Type B pancreatic cell (in vitro differentiated cells): Measurements from ENCODE around the gene CISD3. TPM values are rescaled to one million over a fixed set of nuclear protein-coding genes. Genes with fewer than 3 reads are reported as not detected.

Source experiments
- DNase-seq: peaks from one replicate; pipeline ENCODE4 v3.0.0; 2021; ENCODE audit warnings: mixed read lengths; ENCODE audit not compliant: unreplicated experiment; ENCODE audit errors: extremely low spot score
- H3K27ac Mint-ChIP-seq: 2 replicates; pipeline ENCODE4 v1.8.0; 2021; ENCODE audit warnings: mild to moderate bottlenecking, mixed read lengths
- H3K27me3 Mint-ChIP-seq: 2 replicates; pipeline ENCODE4 v1.8.0; 2021; ENCODE audit warnings: mixed read lengths
- H3K36me3 Mint-ChIP-seq: 2 replicates; pipeline ENCODE4 v1.8.0; 2021; ENCODE audit warnings: mixed read lengths
- H3K4me1 Mint-ChIP-seq: one replicate; pipeline ENCODE4 v1.8.0; 2021; ENCODE audit warnings: mixed read lengths; ENCODE audit not compliant: unreplicated experiment
- H3K4me3 Mint-ChIP-seq: 2 replicates; pipeline ENCODE4 v1.8.0; 2021; ENCODE audit warnings: mild to moderate bottlenecking, mixed read lengths
- H3K9me3 Mint-ChIP-seq: 2 replicates; pipeline ENCODE4 v1.8.0; 2021; ENCODE audit warnings: mixed read lengths
- total RNA-seq: library from RNA; stranded (reverse); gene quantifications from 2 replicates; pipeline ENCODE4 v1.2.1, GENCODE V29; 2021; ENCODE audit warnings: low replicate concordance
- TF ChIP-seq, protein P1 (sequence below): fragments of 200-600 bp; sonication (generic); conservative IDR thresholded peaks from 2 replicates; pipeline ENCODE4 v1.5.0; 2021; ENCODE audit warnings: antibody characterized with exemption, mild to moderate bottlenecking

Gene CISD3
- total RNA-seq, 1 donor from 2014 or later = 12.8 TPM

DNA sequence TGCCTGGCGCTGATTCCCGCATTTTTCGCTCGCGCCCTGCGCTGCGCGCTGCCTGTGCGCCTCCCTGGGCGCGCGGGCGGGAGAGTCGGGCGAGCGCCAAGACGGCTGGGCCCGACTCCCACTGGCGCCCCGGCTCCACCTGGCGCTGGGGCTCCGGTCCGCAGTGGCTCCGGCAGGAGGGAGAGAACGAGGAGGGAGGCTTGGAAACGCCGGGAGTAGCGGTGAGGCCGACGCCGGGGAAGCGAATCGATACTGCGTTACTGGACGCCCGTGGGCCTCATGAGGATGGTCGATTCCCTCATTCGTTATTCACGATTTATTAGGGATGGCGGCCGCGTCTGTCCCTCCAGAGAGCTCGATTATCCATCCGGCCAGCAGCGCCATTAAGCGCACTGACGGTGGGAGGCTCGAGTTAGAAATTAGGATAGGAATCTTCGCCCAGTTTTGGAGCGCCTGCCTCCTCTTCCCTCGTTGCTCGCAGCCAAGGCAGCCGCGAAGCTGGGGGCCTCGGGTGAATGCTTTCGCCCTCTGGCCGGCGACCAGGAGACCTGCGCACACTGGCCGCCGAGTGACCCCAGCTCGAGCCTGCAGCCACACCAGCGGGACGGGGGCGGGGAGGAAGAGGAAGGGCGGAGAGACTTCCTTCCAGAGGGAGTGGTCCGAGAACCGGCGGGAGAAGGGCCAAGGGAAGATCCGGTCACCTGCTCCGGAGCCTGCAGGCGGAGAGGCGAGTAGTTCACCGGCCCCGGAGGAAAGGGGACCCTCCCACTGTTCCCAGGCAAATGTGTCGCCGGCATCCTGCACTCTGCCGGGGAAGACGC, 19.3 kb downstream of the CISD3 start:
- Mint-ChIP-seq H3K36me3 (peaks cover 10% of the 10 kb centered on the region), H3K4me3 (peak overlapping the region; percentile 99), H3K9me3 (no peaks in the 10 kb centered on the region), H3K27me3 (peaks cover 13% of the 10 kb centered on the region), H3K4me1 (peaks cover 37% of the 10 kb centered on the region), H3K27ac (peak overlapping the region; percentile 61)
- DNase-seq = no peak
- TF ChIP-seq, protein P1, sequence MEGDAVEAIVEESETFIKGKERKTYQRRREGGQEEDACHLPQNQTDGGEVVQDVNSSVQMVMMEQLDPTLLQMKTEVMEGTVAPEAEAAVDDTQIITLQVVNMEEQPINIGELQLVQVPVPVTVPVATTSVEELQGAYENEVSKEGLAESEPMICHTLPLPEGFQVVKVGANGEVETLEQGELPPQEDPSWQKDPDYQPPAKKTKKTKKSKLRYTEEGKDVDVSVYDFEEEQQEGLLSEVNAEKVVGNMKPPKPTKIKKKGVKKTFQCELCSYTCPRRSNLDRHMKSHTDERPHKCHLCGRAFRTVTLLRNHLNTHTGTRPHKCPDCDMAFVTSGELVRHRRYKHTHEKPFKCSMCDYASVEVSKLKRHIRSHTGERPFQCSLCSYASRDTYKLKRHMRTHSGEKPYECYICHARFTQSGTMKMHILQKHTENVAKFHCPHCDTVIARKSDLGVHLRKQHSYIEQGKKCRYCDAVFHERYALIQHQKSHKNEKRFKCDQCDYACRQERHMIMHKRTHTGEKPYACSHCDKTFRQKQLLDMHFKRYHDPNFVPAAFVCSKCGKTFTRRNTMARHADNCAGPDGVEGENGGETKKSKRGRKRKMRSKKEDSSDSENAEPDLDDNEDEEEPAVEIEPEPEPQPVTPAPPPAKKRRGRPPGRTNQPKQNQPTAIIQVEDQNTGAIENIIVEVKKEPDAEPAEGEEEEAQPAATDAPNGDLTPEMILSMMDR = no peak

DNA sequence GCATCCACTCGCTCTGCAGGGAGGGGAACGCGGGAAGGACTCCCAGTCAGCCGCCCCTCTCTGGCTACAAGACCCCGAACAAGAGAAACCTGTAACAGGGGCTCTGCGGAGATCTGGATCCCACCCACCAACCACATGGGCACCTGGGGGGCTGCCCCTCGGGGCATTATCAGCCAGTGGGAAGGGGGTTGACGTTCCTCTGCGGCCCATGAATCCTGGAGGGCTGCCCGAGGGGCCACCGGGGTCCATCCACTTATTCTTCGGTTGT, 19.8 kb downstream of the CISD3 start:
- TF ChIP-seq, protein P1 = no peak
- Mint-ChIP-seq H3K36me3 (peaks cover 10% of the 10 kb centered on the region), H3K9me3 (no peaks in the 10 kb centered on the region), H3K27me3 (peaks cover 13% of the 10 kb centered on the region), H3K27ac (peak overlapping the region; percentile 61), H3K4me3 (peak overlapping the region; percentile 99), H3K4me1 (peaks cover 33% of the 10 kb centered on the region)
- DNase-seq = no peak

DNA sequence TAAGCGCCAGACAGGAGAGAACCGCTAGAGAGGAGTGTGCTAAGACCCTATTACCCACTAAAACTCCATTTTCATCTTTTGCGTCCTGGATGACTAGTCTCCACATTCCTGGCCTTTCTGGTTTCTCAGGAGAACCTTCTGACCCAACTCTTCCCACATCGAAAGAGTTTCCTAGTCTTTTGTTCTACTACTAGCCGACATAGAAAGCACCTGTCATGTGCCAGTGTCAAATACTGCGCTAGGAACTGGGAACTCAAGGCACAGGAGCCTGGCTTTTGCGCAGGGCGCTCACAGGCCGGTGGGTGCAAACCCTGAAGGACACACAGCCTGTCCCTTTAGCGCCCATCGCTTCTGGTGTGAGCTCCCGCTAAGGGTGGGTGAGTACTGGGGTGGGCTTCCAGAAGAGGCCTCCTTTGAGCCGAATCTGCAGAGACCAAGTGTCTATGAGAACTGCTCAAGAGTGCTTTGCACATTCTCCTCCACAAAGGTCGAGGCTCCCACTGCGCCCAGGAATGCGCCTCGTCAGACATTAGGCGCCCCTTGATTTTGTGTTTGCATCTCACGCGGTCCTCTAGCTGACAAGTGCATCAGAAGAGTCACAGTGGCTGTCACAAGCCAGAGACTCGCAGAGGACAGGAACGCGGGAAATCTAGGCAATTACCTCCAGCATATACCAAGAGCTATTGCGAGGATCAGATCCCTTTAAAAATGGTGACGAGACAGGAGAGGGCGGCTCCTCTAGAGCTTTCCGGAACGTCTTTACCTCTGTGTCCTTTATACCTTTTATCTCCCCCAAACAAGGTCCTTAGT, 20.4 kb downstream of the CISD3 start:
- TF ChIP-seq, protein P1 = no peak
- Mint-ChIP-seq H3K27me3 (peaks cover 13% of the 10 kb centered on the region), H3K4me1 (peaks cover 32% of the 10 kb centered on the region), H3K36me3 (peaks cover 10% of the 10 kb centered on the region), H3K9me3 (no peaks in the 10 kb centered on the region), H3K4me3 (peak overlapping the region; percentile 99), H3K27ac (peak overlapping the region; percentile 90)
- DNase-seq = no peak

DNA sequence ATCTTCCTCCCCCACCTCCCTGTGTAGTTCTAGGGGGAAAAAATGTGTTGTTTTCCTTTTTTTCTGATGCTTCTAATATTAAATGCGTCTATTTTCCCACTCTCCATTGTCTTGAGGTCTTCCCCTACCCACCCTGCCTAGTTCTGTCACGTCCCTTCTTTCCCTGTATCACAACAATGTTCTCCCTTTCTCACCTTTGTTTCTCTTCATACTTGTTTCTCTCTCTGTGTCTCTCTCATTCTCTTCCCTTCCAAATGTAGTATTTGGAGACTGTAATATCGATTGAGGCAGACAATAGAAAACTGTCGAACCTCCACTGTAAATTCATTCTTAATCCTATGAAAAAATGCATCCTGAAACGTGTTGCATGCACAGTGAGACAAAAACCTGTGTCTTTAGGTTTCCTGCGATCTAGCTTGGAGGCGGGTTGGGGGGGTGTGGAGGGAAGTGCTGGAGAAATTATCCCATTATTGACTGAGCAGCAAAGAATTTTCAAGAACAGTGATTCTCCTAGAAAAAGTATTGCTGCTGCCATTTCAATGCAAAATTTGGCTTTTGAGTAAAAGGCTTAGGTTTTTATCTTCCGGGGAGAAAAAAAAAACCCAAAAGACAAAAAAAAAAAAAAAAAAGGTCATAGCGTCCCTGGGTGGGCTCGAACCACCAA, 21.1 kb downstream of the CISD3 start:
- Mint-ChIP-seq H3K4me3 (peak overlapping the region; percentile 99), H3K27me3 (peaks cover 13% of the 10 kb centered on the region), H3K9me3 (no peaks in the 10 kb centered on the region), H3K27ac (peak overlapping the region; percentile 90), H3K36me3 (peaks cover 15% of the 10 kb centered on the region), H3K4me1 (peaks cover 25% of the 10 kb centered on the region)
- no peak for DNase-seq
- TF ChIP-seq, protein P1 = no peak

DNA sequence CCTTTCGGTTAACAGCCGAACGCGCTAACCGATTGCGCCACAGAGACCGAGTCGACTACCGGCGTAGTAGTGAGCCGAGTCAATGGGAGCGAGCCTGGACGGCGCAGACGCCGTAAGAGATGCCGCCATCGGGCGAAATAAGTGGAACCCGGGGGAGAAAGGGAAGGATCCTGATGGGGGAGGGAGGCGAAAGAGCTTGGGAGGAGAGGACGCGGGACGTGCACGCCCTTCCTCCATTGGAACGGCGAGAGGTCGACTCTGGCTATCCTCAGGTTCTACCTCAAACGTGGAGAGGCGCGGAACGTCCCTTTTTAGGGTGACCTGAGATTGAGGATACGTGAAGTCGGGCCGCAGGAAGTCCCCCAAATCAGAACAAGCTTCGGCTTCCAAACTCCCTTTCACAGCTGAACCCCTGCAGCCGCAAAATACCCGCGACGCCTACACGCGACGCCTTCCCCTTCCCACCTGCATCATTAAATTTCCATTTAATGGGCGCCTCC, 21.7 kb downstream of the CISD3 start:
- Mint-ChIP-seq H3K4me1 (peaks cover 20% of the 10 kb centered on the region), H3K27ac (peak overlapping the region; percentile 90), H3K27me3 (peaks cover 13% of the 10 kb centered on the region), H3K9me3 (no peaks in the 10 kb centered on the region), H3K4me3 (peak overlapping the region; percentile 99), H3K36me3 (peaks cover 15% of the 10 kb centered on the region)
- DNase-seq = peak; percentile 93
- TF ChIP-seq, protein P1 = no peak
